ENCODE results near the gene SEC11A. TPM values are rescaled to one million over a fixed set of nuclear protein-coding genes. Genes with fewer than 3 reads are reported as not detected.

SEC11A gene
- total and polyA plus RNA-seq, 2 donors (not counting 1 experiment from before 2014, with no cell fraction given) = 23.1 to 78.0 TPM

- Histone ChIP-seq H3K27me3 (replicated peaks in 1 of 4; ENCODE audit: control extremely low read depth in 1 of 4, control insufficient read depth in 3 of 4, insufficient read depth in 4 of 4, low read length in 3 of 4) (no peaks in the 10 kb centered on the region), H2AFZ (ENCODE audit: insufficient read depth, low read depth, low read length, poor library complexity, severe bottlenecking) (peak within 1 kb of the TSS; percentile 95)
Measured at GRCh38 chr15:84658080-84658787, 57.7 kb downstream of the SEC11A start, which contains the start of gene NMB. Gene NMB, minus strand, starts transcription at chr15:84658199. Its CDS starts 47 bp downstream, at chr15:84658152.

More at GRCh38 chr15:84658080-84658787, 57.7 kb downstream of the SEC11A start, which contains the start of gene NMB:
- Mint-ChIP-seq H3K27me3 (no peaks in the 10 kb centered on the region), H3K4me3 (peak within 1 kb of the TSS; percentile 83), H3K4me1 (peaks cover 32% of the 10 kb centered on the region), H3K27ac (peak within 1 kb of the TSS; percentile 87), H3K9me3 (ENCODE audit: insufficient read depth) (no peaks in the 10 kb centered on the region)
- CTCF ChIA-PET = interaction anchor here (0.6 to 3.7 kb wide), 16 partner anchors 13 to 353 kb away, joined by 3 to 17 read pairs (median 4); partner anchors contain the start of gene SEC11A
- intact Hi-C loops (cut with micrococcal nuclease) = loop anchor here (1.0 kb wide), 6 partner anchors 27 to 322 kb away; partner anchors contain the start of genes SEC11A and ZNF592
- Histone ChIP-seq H3K4me1 (ENCODE audit: control insufficient read depth in 2 of 2, insufficient read depth in 2 of 2, low read length in 2 of 2) (peaks cover 22 to 30% of the 10 kb centered on the region in 2 donors), H3K9ac (ENCODE audit: low read length) (peak within 1 kb of the TSS; percentile 76), H3K36me3 (replicated peaks in 1 of 2; ENCODE audit: control extremely low read depth in 1 of 2, control insufficient read depth in 1 of 2, extremely low read depth in 1 of 2, insufficient read depth in 2 of 2, low read length in 1 of 2) (no peaks in the 10 kb centered on the region), H3K27ac (ENCODE audit: low read length in 2 of 2) (peak within 1 kb of the TSS; percentile 63 to 69), H3K79me2 (ENCODE audit: control insufficient read depth, insufficient read depth, low read length) (peaks cover 8% of the 10 kb centered on the region), H3K4me2 (replicated peaks; ENCODE audit: low read depth, low read length, poor library complexity, severe bottlenecking) (peak within 1 kb of the TSS; percentile 95), H4K20me1 (ENCODE audit: control insufficient read depth, insufficient read depth, low read length, poor library complexity, severe bottlenecking) (no peaks in the 10 kb centered on the region), H3K4me3 (ENCODE audit: control extremely low read depth in 1 of 5, extremely low read depth in 1 of 5, insufficient read depth in 1 of 5, low read depth in 2 of 5, low read length in 4 of 5) (peak within 1 kb of the TSS; percentile 38 to 86 (median 63)), H3K9me3 (ENCODE audit: control extremely low read depth in 1 of 3, control insufficient read depth in 2 of 3, insufficient read depth in 1 of 3, low read length in 2 of 3) (no peaks in the 10 kb centered on the region)
- DNase-seq = peak; percentile 93
- WGBS (ENCODE audit: insufficient coverage) = 1% methylated on average over 59 of the region's 61 CpGs
- POLR2A ChIA-PET = interaction anchor here (0.6 to 1.6 kb wide), 9 partner anchors 58 to 632 kb away, joined by 3 to 18 read pairs (median 5); partner anchors contain the start of gene SEC11A
- TF ChIP-seq EZH2 (IDR thresholded peaks at IDR 0.05; ENCODE audit: borderline replicate concordance, insufficient read depth, low read depth, low read length, poor library complexity, severe bottlenecking) = no peak
- TF ChIP-seq CTCF (IDR thresholded peaks at IDR 0.05) = peak; percentile 78
- peak; percentile 76 for ATAC-seq (ENCODE audit: low read depth)
